KMS-11 (cell line): ENCODE data around the gene KMT2B.

Experiments used
- H2AFZ ChIP-seq: fragments of 200-600 bp; sonication (generic); 2 replicates; pipeline ENCODE4 v1.6.1; 2016; ENCODE audit warnings: antibody characterized with exemption, mixed run types, low read depth
- H3K27ac ChIP-seq: fragments of 200-600 bp; sonication (generic); 2 replicates; pipeline ENCODE4 v1.6.1; 2016; ENCODE audit warnings: mild to moderate bottlenecking, mixed run types
- H3K27me3 ChIP-seq: fragments of 200-600 bp; sonication (generic); 2 replicates; pipeline ENCODE4 v1.6.1; 2017; ENCODE audit warnings: mild to moderate bottlenecking, low read depth, mixed run types, moderate library complexity; ENCODE audit not compliant: insufficient read depth
- H3K36me3 ChIP-seq: fragments of 200-600 bp; sonication (generic); 2 replicates; pipeline ENCODE4 v1.6.1; 2017; ENCODE audit warnings: mild to moderate bottlenecking, mixed run types; ENCODE audit not compliant: insufficient read depth
- H3K4me1 ChIP-seq: fragments of 200-600 bp; sonication (generic); 2 replicates; pipeline ENCODE4 v1.6.1; 2016; ENCODE audit warnings: mild to moderate bottlenecking, low read depth, mixed run types; ENCODE audit not compliant: poor library complexity, severe bottlenecking
- H3K4me2 ChIP-seq: fragments of 200-600 bp; sonication (generic); 2 replicates; pipeline ENCODE4 v1.7.0; 2016; ENCODE audit warnings: mild to moderate bottlenecking, mixed run types
- H3K4me3 ChIP-seq: fragments of 200-600 bp; sonication (generic); IDR thresholded peaks from 2 replicates; pipeline ENCODE4 v1.6.1; 2017; ENCODE audit warnings: low read depth, low read length, mixed read lengths; ENCODE audit not compliant: insufficient read depth
- H3K79me2 ChIP-seq: fragments of 200-600 bp; sonication (generic); 2 replicates; pipeline ENCODE4 v1.6.1; 2016; ENCODE audit warnings: low read depth, mixed run types; ENCODE audit not compliant: insufficient read depth
- H3K9ac ChIP-seq: fragments of 200-600 bp; sonication (generic); 2 replicates; pipeline ENCODE4 v1.6.1; 2016; ENCODE audit warnings: mild to moderate bottlenecking, mixed run types
- H4K20me1 ChIP-seq: fragments of 200-600 bp; sonication (generic); 2 replicates; pipeline ENCODE4 v1.6.1; 2016; ENCODE audit warnings: mild to moderate bottlenecking, mixed run types; ENCODE audit not compliant: insufficient read depth
- TF ChIP-seq, protein P1 (sequence below): fragments of 200-600 bp; sonication (generic); conservative IDR thresholded peaks from 2 replicates; pipeline ENCODE4 v1.6.1; 2017; ENCODE audit warnings: low read depth, mild to moderate bottlenecking, antibody characterized with exemption, low read length, moderate library complexity, mixed read lengths

The KMT2B gene

DNA sequence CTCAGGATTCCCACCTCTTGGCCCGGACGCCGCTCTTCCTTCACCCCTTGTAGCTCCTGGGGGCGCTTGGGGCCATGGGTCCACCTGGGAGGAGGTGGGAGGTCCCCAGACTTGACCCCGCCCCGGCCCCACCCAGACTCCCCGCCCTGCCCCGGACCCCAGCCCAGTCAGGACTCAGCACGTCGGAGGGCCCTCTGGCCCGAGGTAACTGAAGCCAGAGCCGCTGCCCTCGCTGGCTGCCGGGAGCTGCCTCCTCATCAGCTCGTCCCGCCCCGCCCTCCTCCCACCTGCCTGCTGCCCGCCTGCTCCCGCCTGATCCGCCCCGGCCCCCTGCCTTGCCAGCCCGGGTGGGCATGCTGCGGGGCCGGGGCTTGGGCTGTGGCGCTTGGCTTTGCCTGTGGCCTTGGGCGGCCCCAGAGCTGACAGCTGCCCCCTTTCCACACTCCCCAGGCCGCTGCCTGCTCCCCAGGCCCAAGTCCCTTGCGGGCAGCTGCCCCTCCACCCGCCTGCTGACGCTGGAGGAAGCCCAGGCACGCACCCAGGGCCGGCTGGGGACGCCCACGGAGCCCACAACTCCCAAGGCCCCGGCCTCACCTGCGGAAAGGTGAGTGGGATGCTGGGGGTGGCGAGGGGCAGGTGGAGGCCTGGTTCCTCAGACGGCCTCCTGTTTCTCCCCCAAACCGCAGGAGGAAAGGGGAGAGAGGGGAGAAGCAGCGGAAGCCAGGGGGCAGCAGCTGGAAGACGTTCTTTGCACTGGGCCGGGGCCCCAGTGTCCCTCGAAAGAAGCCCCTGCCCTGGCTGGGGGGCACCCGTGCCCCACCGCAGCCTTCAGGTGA, 66.9 kb downstream of the KMT2B start:
- no peaks in the 10 kb centered on the region for H3K79me2 ChIP-seq
- no peak overlapping the region for H3K27ac ChIP-seq
- no peaks in the 10 kb centered on the region for H3K36me3 ChIP-seq
- TF ChIP-seq, protein P1, sequence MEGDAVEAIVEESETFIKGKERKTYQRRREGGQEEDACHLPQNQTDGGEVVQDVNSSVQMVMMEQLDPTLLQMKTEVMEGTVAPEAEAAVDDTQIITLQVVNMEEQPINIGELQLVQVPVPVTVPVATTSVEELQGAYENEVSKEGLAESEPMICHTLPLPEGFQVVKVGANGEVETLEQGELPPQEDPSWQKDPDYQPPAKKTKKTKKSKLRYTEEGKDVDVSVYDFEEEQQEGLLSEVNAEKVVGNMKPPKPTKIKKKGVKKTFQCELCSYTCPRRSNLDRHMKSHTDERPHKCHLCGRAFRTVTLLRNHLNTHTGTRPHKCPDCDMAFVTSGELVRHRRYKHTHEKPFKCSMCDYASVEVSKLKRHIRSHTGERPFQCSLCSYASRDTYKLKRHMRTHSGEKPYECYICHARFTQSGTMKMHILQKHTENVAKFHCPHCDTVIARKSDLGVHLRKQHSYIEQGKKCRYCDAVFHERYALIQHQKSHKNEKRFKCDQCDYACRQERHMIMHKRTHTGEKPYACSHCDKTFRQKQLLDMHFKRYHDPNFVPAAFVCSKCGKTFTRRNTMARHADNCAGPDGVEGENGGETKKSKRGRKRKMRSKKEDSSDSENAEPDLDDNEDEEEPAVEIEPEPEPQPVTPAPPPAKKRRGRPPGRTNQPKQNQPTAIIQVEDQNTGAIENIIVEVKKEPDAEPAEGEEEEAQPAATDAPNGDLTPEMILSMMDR, result no peak
- H3K9ac ChIP-seq, result no peak overlapping the region
- no peak overlapping the region for H3K4me2 ChIP-seq
- no peak overlapping the region for H2AFZ ChIP-seq
- H3K27me3 ChIP-seq, result no peaks in the 10 kb centered on the region
- H3K4me1 ChIP-seq, result no peaks in the 10 kb centered on the region
- no peak overlapping the region for H3K4me3 ChIP-seq
- H4K20me1 ChIP-seq, result no peaks in the 10 kb centered on the region

DNA sequence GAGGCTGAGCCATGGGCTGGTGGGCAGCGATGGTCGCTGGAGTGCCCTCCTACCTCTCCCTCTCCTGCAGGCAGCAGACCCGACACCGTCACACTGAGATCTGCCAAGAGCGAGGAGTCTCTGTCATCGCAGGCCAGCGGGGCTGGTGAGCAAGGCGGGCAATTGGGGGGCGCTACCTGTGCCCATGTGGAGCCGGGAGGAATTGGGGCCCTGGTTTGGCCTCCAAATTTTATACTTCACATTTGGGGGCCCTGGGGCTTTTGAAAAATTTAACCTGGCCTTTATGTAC, 67.5 kb downstream of the KMT2B start:
- no peak overlapping the region for H3K4me3 ChIP-seq
- H3K36me3 ChIP-seq, result no peaks in the 10 kb centered on the region

DNA sequence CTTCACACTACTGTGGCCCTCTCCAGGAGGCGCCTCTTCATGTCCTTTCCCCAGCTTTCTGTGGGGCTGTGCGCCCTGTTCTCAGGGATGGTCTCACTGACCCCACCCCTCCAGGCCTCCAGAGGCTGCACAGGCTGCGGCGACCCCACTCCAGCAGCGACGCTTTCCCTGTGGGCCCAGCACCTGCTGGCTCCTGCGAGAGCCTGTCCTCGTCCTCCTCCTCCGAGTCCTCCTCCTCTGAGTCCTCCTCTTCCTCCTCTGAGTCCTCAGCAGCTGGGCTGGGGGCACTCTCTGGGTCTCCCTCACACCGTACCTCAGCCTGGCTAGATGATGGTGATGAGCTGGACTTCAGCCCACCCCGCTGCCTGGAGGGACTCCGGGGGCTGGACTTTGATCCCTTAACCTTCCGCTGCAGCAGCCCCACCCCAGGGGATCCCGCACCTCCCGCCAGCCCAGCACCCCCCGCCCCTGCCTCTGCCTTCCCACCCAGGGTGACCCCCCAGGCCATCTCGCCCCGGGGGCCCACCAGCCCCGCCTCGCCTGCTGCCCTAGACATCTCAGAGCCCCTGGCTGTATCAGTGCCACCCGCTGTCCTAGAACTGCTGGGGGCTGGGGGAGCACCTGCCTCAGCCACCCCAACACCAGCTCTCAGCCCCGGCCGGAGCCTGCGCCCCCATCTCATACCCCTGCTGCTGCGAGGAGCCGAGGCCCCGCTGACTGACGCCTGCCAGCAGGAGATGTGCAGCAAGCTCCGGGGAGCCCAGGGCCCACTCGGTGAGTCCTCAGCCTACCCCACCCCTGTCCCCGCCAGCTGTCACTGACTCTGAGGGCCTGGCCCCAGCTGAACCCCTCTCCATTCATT, 68.7 kb downstream of the KMT2B start:
- TF ChIP-seq, protein P1, result no peak
- no peaks in the 10 kb centered on the region for H4K20me1 ChIP-seq
- H3K9ac ChIP-seq, result no peak overlapping the region
- no peaks in the 10 kb centered on the region for H3K36me3 ChIP-seq
- no peaks in the 10 kb centered on the region for H3K4me1 ChIP-seq
- no peak overlapping the region for H3K27ac ChIP-seq
- H3K4me3 ChIP-seq, result no peak overlapping the region
- H2AFZ ChIP-seq, result no peak overlapping the region
- no peaks in the 10 kb centered on the region for H3K79me2 ChIP-seq
- H3K4me2 ChIP-seq, result no peak overlapping the region
- no peaks in the 10 kb centered on the region for H3K27me3 ChIP-seq

More for the DNA sequence above, 67.5 kb downstream of the KMT2B start:
- H3K27ac ChIP-seq, result no peak overlapping the region
- no peak overlapping the region for H3K4me2 ChIP-seq
- no peaks in the 10 kb centered on the region for H3K4me1 ChIP-seq
- TF ChIP-seq, protein P1, result no peak
- no peak overlapping the region for H3K9ac ChIP-seq
- no peak overlapping the region for H2AFZ ChIP-seq
- H3K79me2 ChIP-seq, result no peaks in the 10 kb centered on the region
- no peaks in the 10 kb centered on the region for H4K20me1 ChIP-seq
- H3K27me3 ChIP-seq, result no peaks in the 10 kb centered on the region

DNA sequence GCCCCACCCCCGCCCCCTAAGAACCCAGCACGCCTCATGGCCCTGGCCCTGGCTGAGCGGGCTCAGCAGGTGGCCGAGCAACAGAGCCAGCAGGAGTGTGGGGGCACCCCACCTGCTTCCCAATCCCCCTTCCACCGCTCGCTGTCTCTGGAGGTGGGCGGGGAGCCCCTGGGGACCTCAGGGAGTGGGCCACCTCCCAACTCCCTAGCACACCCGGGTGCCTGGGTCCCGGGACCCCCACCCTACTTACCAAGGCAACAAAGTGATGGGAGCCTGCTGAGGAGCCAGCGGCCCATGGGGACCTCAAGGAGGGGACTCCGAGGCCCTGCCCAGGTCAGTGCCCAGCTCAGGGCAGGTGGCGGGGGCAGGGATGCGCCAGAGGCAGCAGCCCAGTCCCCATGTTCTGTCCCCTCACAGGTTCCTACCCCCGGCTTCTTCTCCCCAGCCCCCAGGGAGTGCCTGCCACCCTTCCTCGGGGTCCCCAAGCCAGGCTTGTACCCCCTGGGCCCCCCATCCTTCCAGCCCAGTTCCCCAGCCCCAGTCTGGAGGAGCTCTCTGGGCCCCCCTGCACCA, 69.5 kb downstream of the KMT2B start:
- H3K36me3 ChIP-seq, result no peaks in the 10 kb centered on the region

More for the DNA sequence above, 69.5 kb downstream of the KMT2B start:
- H3K4me2 ChIP-seq, result no peak overlapping the region
- H2AFZ ChIP-seq, result no peak overlapping the region
- TF ChIP-seq, protein P1, result no peak
- no peaks in the 10 kb centered on the region for H3K4me1 ChIP-seq
- no peaks in the 10 kb centered on the region for H3K79me2 ChIP-seq
- H3K27ac ChIP-seq, result no peak overlapping the region
- H4K20me1 ChIP-seq, result no peaks in the 10 kb centered on the region
- H3K4me3 ChIP-seq, result no peak overlapping the region
- no peak overlapping the region for H3K9ac ChIP-seq
- H3K27me3 ChIP-seq, result no peaks in the 10 kb centered on the region
